ENCODE results near the gene RAB40C.

Gene RAB40C

DNA sequence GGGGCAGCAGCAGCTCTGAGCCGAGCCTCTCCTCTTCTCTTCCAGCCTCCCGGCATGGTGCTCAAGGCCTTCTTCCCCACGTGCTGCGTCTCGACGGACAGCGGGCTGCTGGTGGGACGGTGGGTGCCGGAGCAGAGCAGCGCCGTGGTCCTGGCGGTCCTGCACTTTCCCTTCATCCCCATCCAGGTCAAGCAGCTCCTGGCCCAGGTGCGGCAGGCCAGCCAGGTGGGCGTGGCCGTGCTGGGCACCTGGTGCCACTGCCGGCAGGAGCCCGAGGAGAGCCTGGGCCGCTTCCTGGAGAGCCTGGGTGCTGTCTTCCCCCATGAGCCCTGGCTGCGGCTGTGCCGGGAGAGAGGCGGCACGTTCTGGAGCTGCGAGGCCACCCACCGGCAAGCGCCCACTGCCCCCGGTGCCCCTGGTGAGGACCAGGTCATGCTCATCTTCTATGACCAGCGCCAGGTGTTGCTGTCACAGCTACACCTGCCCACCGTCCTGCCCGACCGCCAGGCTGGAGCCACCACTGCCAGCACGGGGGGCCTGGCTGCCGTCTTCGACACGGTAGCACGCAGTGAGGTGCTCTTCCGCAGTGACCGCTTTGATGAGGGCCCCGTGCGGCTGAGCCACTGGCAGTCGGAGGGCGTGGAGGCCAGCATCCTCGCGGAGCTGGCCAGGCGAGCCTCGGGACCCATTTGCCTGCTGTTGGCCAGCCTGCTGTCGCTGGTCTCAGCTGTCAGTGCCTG, 15.7 kb upstream of the RAB40C start:
- no CpG with 5 or more reads among the region's 46 CpGs for WGBS (ENCODE audit: extremely low coverage, insufficient coverage, insufficient read length)
- no peak overlapping the region for H3K4me3 ChIP-seq (ENCODE audit: low read depth, low read length)
- H3K18ac ChIP-seq (ENCODE audit: low read length), result no peak overlapping the region
- H3K27me3 ChIP-seq (ENCODE audit: insufficient read depth, low read length), result no peaks in the 10 kb centered on the region
- no peak overlapping the region for H4K91ac ChIP-seq (ENCODE audit: low read depth, low read length)
- no peak overlapping the region for H2AFZ ChIP-seq (ENCODE audit: insufficient read depth, low read length, poor library complexity)
- no peak overlapping the region for H2BK120ac ChIP-seq (ENCODE audit: insufficient read depth, low read length, poor library complexity)
- H3K27ac ChIP-seq (ENCODE audit: low read depth, low read length), result no peak overlapping the region
- no peak overlapping the region for H3K4ac ChIP-seq (ENCODE audit: low read depth, low read length)
- peaks cover 14% of the 10 kb centered on the region for H3K9me3 ChIP-seq (ENCODE audit: insufficient read depth, low read depth, low read length)
- H3K9ac ChIP-seq (ENCODE audit: low read length), result no peak overlapping the region
- H4K12ac ChIP-seq (ENCODE audit: low read depth, low read length), result no peak overlapping the region
- no peak overlapping the region for H3K23ac ChIP-seq (ENCODE audit: low read length)
- H2BK5ac ChIP-seq (ENCODE audit: low read depth, low read length, poor library complexity), result no peak overlapping the region
- H3K14ac ChIP-seq (ENCODE audit: low read length), result no peak overlapping the region
- H3K79me2 ChIP-seq (ENCODE audit: control insufficient read depth, insufficient read depth, low read length, poor library complexity), result peaks cover 3% of the 10 kb centered on the region
- no peak overlapping the region for H3K4me2 ChIP-seq (ENCODE audit: low read length)
- H2AK5ac ChIP-seq (ENCODE audit: low read length), result no peak overlapping the region
- peaks cover 7% of the 10 kb centered on the region for H3K79me1 ChIP-seq (ENCODE audit: low read length)
- H4K8ac ChIP-seq (ENCODE audit: low read depth, low read length), result no peak overlapping the region
- H3K36me3 ChIP-seq (ENCODE audit: control insufficient read depth in 1 of 2, insufficient read depth in 2 of 2, low read length in 2 of 2), result peaks cover 31 to 32% of the 10 kb centered on the region in 2 experiments
- no peak for DNase-seq
- H3K4me1 ChIP-seq (ENCODE audit: control insufficient read depth in 1 of 2, insufficient read depth in 2 of 2, low read length in 2 of 2), result peaks cover 5 to 9% of the 10 kb centered on the region in 2 experiments
- no peak overlapping the region for H2BK12ac ChIP-seq (ENCODE audit: low read length)

DNA sequence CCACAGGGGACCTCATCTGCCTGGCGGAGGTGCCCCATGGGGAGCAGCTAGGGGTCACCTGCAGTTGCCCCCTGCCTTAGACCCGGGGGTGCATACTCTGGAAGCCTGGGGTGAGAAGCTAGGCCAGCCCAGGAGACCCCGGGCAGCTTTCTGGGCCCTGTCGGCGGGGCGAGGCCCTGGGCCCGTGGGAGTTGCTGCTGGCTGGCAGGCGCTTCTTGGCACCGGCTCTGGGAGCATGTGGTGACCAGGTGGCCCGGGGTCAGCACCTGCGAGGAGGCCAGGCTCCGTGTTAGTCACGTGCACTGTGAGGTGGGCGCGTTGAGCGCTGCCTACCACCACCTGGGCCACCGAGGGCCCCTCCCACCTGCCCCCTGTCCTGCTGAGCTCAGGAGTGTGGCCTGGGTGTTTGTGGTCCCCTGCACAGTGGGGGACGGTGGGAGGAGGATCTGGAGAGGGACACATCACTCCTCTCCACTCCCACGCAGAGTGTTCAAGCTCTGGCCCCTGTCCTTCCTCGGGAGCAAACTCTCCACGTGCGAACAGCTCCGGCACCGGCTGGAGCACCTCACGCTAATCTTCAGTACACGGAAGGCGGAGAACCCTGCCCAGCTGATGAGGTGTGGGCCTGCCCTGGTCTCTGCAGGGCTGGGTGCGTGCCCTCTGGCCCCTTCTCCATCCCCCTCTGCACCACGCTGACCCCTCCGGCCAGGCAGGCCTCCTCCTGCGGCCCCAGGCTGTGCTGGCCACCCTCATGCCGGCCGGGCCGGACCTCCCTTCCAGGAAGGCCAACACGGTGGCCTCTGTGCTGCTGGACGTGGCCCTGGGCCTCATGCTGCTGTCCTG, 14.3 kb upstream of the RAB40C start:
- WGBS (ENCODE audit: extremely low coverage, insufficient coverage, insufficient read length), result no CpG with 5 or more reads among the region's 36 CpGs
- H3K14ac ChIP-seq (ENCODE audit: low read length), result no peak overlapping the region
- H3K4me2 ChIP-seq (ENCODE audit: low read length), result no peak overlapping the region
- no peak overlapping the region for H3K4ac ChIP-seq (ENCODE audit: low read depth, low read length)
- H2BK5ac ChIP-seq (ENCODE audit: low read depth, low read length, poor library complexity), result no peak overlapping the region
- H3K4me3 ChIP-seq (ENCODE audit: low read depth, low read length), result no peak overlapping the region
- no peak overlapping the region for H4K8ac ChIP-seq (ENCODE audit: low read depth, low read length)
- peaks cover 3 to 6% of the 10 kb centered on the region in 2 experiments for H3K4me1 ChIP-seq (ENCODE audit: control insufficient read depth in 1 of 2, insufficient read depth in 2 of 2, low read length in 2 of 2)
- no peaks in the 10 kb centered on the region for H3K27me3 ChIP-seq (ENCODE audit: insufficient read depth, low read length)
- H3K18ac ChIP-seq (ENCODE audit: low read length), result no peak overlapping the region
- no peak overlapping the region for H2BK12ac ChIP-seq (ENCODE audit: low read length)
- no peak overlapping the region for H2AK5ac ChIP-seq (ENCODE audit: low read length)
- H4K12ac ChIP-seq (ENCODE audit: low read depth, low read length), result no peak overlapping the region
- H3K79me1 ChIP-seq (ENCODE audit: low read length), result no peaks in the 10 kb centered on the region
- H2AFZ ChIP-seq (ENCODE audit: insufficient read depth, low read length, poor library complexity), result no peak overlapping the region
- no peak overlapping the region for H3K27ac ChIP-seq (ENCODE audit: low read depth, low read length)
- H3K79me2 ChIP-seq (ENCODE audit: control insufficient read depth, insufficient read depth, low read length, poor library complexity), result peaks cover 2% of the 10 kb centered on the region
- H3K9ac ChIP-seq (ENCODE audit: low read length), result no peak overlapping the region
- H4K91ac ChIP-seq (ENCODE audit: low read depth, low read length), result no peak overlapping the region
- H3K36me3 ChIP-seq (ENCODE audit: control insufficient read depth in 1 of 2, insufficient read depth in 2 of 2, low read length in 2 of 2), result peaks cover 31 to 38% of the 10 kb centered on the region in 2 experiments
- no peak overlapping the region for H2BK120ac ChIP-seq (ENCODE audit: insufficient read depth, low read length, poor library complexity)
- H3K23ac ChIP-seq (ENCODE audit: low read length), result no peak overlapping the region
- H3K9me3 ChIP-seq (ENCODE audit: insufficient read depth, low read depth, low read length), result peaks cover 16% of the 10 kb centered on the region
- DNase-seq, result no peak

DNA sequence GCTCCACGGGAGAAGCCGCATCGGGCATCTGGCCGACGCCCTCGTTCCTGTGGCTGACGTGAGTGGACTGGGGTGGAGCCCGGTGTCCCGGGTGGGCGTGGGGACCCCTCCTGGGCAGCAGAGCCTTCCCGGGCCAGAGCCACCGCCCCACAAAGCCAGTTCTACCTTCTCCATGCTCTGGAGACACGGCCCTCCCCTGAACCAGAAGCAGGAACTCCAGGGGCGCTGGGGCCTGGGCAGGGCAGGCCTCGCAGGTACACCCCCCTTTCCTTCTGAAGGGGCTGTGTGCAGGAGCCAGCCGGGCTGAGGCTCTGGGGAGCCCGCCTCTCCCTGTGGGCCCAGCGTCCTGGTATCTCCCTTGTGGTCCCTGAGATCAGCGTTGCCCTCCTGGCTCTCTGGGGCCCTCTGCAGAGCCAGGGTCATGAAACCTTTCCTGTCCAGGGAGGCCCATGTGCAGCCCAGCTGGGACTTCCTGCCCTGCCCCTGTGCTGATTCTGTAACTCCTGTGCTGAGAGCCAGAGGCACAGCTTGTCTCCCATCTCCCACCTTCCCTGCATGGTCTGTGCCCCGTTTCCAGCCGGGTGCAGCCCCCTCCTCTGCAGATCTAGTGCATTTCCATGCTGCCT, 13.6 kb upstream of the RAB40C start:
- H3K14ac ChIP-seq (ENCODE audit: low read length), result no peak overlapping the region
- H3K9me3 ChIP-seq (ENCODE audit: insufficient read depth, low read depth, low read length), result peaks cover 12% of the 10 kb centered on the region
- H2AFZ ChIP-seq (ENCODE audit: insufficient read depth, low read length, poor library complexity), result no peak overlapping the region
- peaks cover 38 to 43% of the 10 kb centered on the region in 2 experiments for H3K36me3 ChIP-seq (ENCODE audit: control insufficient read depth in 1 of 2, insufficient read depth in 2 of 2, low read length in 2 of 2)
- no peak overlapping the region for H2BK12ac ChIP-seq (ENCODE audit: low read length)
- no peak overlapping the region for H2BK120ac ChIP-seq (ENCODE audit: insufficient read depth, low read length, poor library complexity)
- no peak overlapping the region for H4K91ac ChIP-seq (ENCODE audit: low read depth, low read length)
- no peak overlapping the region for H2BK5ac ChIP-seq (ENCODE audit: low read depth, low read length, poor library complexity)
- DNase-seq, result no peak
- H4K8ac ChIP-seq (ENCODE audit: low read depth, low read length), result no peak overlapping the region
- no peak overlapping the region for H3K23ac ChIP-seq (ENCODE audit: low read length)
- no peaks in the 10 kb centered on the region for H3K4me1 ChIP-seq (ENCODE audit: control insufficient read depth in 1 of 2, insufficient read depth in 2 of 2, low read length in 2 of 2)
- H3K27ac ChIP-seq (ENCODE audit: low read depth, low read length), result no peak overlapping the region
- H3K4me3 ChIP-seq (ENCODE audit: low read depth, low read length), result no peak overlapping the region
- no peaks in the 10 kb centered on the region for H3K27me3 ChIP-seq (ENCODE audit: insufficient read depth, low read length)
- WGBS (ENCODE audit: extremely low coverage, insufficient coverage, insufficient read length), result no CpG with 5 or more reads among the region's 21 CpGs
- no peak overlapping the region for H4K12ac ChIP-seq (ENCODE audit: low read depth, low read length)
- no peaks in the 10 kb centered on the region for H3K79me2 ChIP-seq (ENCODE audit: control insufficient read depth, insufficient read depth, low read length, poor library complexity)
- no peak overlapping the region for H3K9ac ChIP-seq (ENCODE audit: low read length)
- no peak overlapping the region for H2AK5ac ChIP-seq (ENCODE audit: low read length)
- H3K18ac ChIP-seq (ENCODE audit: low read length), result no peak overlapping the region
- H3K79me1 ChIP-seq (ENCODE audit: low read length), result no peaks in the 10 kb centered on the region
- no peak overlapping the region for H3K4me2 ChIP-seq (ENCODE audit: low read length)
- H3K4ac ChIP-seq (ENCODE audit: low read depth, low read length), result no peak overlapping the region

DNA sequence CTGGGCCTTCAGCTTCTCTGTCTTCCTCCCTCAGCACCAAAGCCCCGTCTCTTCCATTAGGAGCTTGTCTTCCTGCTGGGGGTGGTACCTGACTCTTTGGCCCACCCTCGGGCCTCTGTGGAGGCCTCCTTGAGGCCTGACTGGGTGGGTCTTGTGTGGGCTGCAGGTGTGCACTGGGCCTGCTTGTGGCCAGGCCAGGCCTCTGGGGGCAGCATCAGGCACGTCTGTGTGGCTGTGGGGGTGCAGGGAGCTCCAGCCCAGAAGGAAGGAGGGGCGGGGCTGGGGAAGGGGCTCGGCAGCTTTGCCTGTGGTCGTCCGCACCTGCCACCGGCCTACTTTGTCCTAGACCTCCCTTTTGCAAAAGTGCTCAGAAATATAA, 13.1 kb upstream of the RAB40C start:
- Histone ChIP-seq H2BK12ac (ENCODE audit: low read length) (no peak overlapping the region), H3K23ac (ENCODE audit: low read length) (no peak overlapping the region), H2AK5ac (ENCODE audit: low read length) (no peak overlapping the region), H4K8ac (ENCODE audit: low read depth, low read length) (no peak overlapping the region), H3K27ac (ENCODE audit: low read depth, low read length) (no peak overlapping the region), H3K4me2 (ENCODE audit: low read length) (no peak overlapping the region), H3K4me3 (ENCODE audit: low read depth, low read length) (no peak overlapping the region), H3K36me3 (ENCODE audit: control insufficient read depth in 1 of 2, insufficient read depth in 2 of 2, low read length in 2 of 2) (peaks cover 38 to 43% of the 10 kb centered on the region in 2 experiments), H4K12ac (ENCODE audit: low read depth, low read length) (no peak overlapping the region), H3K9me3 (ENCODE audit: insufficient read depth, low read depth, low read length) (peaks cover 12% of the 10 kb centered on the region), H3K14ac (ENCODE audit: low read length) (no peak overlapping the region), H2AFZ (ENCODE audit: insufficient read depth, low read length, poor library complexity) (no peak overlapping the region), H3K79me1 (ENCODE audit: low read length) (no peaks in the 10 kb centered on the region), H3K9ac (ENCODE audit: low read length) (no peak overlapping the region), H3K18ac (ENCODE audit: low read length) (no peak overlapping the region), H2BK120ac (ENCODE audit: insufficient read depth, low read length, poor library complexity) (no peak overlapping the region), H3K79me2 (ENCODE audit: control insufficient read depth, insufficient read depth, low read length, poor library complexity) (no peaks in the 10 kb centered on the region), H3K4ac (ENCODE audit: low read depth, low read length) (no peak overlapping the region), H4K91ac (ENCODE audit: low read depth, low read length) (no peak overlapping the region), H3K4me1 (ENCODE audit: control insufficient read depth in 1 of 2, insufficient read depth in 2 of 2, low read length in 2 of 2) (no peaks in the 10 kb centered on the region), H3K27me3 (ENCODE audit: insufficient read depth, low read length) (no peaks in the 10 kb centered on the region), H2BK5ac (ENCODE audit: low read depth, low read length, poor library complexity) (no peak overlapping the region)
- no CpG with 5 or more reads among the region's 8 CpGs for WGBS (ENCODE audit: extremely low coverage, insufficient coverage, insufficient read length)
- no peak for DNase-seq
